ENCODE data around the gene ALKBH6. TPM values are rescaled to one million over a fixed set of nuclear protein-coding genes. Genes with fewer than 3 reads are reported as not detected.
"Not testable (repeated sequence)": the region's sequence is repeated elsewhere in the genome, so short reads cannot be mapped to it uniquely, and the experiment has no call there.

ALKBH6 gene
- polyA plus RNA-seq, 1 donor: 8.5 TPM

DNA sequence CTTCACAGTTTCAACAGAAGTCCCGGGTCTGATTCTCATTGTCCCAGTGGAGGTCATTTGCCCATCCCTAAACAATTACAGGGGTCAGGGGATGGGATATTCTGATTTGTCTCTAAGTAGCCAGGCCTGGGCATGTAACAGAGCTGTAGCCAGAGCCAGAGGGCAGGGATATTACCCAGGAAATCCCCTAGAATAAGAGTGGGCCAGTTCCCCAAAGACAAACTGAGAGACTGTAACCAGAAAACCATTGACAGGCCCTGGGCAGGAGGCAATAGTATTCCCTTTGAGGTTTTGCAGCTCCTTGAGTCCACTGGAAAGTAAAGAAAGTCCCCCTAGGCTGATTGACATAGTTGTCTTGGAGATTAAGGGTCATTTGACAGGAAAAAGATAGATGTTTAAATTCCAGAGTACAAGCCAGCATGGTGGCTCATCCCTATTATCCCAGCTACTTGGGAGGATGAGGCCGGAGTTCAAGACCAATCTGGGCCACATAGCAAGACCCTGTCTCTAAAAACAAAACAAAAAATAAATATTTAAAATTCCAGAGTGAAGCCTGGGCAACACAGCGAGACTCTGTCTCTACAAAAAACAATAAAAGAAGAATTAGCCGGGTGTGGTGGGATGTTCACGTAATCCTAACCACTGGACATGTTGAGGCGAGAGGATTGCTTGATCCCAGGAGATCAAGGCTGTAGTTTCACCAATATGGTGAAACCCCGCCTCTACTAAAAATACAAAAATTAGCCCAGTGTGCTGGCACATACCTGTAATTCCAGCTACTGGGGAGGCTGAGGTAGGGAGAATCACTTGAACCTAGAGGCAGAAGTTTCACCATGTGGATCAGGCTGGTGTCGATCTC lies 20.9 kb downstream of the ALKBH6 start:
- DNase-seq (ENCODE audit: low read depth): no peak

DNA sequence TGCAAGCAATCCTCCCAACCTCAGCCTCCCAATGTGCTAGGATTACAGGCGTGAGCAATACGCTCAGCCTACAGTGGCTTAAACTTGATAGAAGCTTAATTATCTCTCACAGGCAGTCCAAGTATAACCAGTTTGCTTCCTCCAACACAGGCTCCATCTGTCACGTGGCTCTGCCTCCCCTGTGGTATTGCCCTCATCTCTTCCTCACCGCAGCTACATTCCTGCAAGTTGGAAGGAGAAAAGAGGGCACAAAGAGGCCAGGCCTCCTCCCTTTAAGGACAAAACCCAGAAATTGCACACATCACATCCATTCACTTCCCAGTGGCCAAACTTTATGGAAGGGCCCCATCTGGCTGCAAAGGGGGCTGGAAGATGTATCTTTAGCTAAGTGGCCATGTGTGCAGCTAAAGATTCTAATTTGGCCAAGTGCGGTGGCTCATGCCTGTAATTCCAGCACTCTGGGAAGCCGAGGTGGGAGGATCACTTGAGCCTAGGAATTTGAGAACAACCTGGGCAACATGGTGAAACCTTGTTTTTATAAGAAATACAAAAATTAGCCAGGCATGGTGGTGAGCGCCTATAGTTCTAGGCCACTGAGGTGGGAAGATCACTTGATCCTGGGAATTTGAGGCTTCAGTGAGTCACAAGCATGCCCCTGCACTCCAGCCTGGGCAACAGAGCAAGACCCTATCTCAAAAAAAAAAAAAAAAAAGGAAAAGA lies 22.1 kb downstream of the ALKBH6 start:
- no peak for DNase-seq (ENCODE audit: low read depth)

DNA sequence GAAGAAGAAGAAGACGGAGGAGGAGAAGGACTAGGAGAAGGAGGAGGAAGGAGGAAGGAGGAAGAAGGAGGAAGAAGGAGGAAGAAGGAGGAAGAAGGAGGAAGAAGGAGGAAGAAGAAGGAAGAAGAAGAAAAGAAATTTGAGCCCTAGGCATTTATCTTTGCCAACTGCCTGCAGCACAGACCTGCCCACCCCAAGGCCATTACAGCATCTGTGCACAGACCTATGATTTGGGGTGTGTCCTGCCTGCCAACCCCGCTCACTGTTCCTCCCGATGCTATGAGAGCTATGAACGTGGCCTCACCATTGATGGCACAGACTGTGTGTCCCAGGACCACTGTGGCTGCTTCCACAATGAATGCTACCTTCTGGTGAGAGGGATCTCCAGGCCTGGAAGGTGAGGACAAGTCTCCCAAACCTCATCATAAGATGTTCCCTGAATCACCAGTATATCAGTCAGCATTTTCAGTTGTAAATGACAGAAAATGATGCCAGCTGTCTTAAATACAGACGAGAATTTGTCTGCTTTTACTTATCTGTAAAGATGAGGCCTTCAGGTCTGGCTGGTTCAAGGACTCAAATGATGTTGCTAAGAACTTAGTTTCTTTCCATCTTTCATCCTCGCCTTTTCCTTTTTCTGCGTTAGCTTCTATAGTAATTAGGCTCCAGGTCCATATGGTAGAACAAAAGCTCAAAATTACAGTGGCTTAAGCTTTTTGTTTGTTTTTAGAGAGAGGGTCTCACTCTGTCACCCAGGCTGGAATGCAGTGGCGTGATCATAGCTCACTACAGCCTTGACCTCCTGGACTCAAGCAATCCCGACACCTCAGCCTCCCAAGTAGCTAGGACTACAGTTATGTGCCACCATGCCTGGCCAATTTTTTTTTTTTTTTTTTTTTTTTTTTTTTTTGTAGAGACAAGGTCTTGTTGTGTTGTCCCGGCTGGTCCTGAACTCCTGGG lies 23.0 kb downstream of the ALKBH6 start:
- no peak for DNase-seq (ENCODE audit: low read depth)

DNA sequence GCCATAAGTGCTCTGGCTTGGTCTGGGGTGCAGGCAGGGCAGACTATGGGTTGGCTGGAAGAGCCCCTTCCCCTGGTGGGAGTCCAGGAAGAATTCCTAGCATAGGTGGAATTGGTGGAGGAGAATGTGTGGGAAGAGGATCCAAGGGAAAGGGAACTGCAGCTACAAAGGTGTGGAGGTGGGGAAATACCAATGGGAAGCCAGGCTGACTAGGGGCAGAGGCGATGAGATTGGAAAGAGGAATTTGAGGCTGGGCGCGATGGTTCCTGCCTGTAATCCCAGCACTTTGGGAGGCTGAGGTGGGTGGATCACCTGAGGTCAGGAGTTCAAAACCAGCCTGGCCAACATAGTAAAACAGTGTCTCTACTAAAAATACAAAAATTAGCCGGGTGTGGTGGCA lies 23.9 kb downstream of the ALKBH6 start:
- no peak for DNase-seq (ENCODE audit: low read depth)

DNA sequence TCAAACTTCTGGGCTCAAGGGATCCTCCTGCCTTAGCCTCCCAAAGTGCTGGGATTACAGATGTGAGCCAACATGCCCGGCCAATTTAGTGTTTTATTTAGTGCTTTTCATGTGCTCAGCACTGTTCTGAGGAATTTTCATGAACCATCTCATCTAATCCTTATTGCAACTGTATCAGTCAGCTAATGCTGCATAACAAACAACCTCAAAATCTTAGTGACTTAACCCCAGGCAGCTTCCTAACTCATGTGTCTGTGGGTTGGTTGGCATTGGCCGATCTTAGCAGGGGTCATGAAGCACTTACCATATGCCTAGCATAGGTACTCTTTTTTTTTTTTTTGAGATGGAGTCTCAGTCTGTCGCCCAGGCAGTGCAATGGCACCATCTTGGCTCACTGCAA lies 25.2 kb downstream of the ALKBH6 start:
- no peak for DNase-seq (ENCODE audit: low read depth)

DNA sequence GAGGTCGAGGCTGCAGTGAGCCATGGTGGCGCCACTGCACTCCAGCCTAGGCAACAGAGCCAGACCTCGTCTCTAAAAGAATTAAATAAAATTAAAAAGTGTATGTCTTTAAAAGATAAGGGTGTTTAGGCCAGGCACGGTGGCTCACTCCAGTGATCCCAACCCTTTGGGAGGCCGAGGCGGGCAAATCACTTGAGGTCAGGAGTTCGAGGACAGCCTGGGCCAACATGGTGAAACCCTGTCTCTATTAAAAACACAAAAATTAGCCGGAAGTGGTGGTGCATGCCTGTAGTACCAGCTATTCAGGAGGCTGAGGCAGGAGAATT lies 26.5 kb downstream of the ALKBH6 start:
- no peak for DNase-seq (ENCODE audit: low read depth)

DNA sequence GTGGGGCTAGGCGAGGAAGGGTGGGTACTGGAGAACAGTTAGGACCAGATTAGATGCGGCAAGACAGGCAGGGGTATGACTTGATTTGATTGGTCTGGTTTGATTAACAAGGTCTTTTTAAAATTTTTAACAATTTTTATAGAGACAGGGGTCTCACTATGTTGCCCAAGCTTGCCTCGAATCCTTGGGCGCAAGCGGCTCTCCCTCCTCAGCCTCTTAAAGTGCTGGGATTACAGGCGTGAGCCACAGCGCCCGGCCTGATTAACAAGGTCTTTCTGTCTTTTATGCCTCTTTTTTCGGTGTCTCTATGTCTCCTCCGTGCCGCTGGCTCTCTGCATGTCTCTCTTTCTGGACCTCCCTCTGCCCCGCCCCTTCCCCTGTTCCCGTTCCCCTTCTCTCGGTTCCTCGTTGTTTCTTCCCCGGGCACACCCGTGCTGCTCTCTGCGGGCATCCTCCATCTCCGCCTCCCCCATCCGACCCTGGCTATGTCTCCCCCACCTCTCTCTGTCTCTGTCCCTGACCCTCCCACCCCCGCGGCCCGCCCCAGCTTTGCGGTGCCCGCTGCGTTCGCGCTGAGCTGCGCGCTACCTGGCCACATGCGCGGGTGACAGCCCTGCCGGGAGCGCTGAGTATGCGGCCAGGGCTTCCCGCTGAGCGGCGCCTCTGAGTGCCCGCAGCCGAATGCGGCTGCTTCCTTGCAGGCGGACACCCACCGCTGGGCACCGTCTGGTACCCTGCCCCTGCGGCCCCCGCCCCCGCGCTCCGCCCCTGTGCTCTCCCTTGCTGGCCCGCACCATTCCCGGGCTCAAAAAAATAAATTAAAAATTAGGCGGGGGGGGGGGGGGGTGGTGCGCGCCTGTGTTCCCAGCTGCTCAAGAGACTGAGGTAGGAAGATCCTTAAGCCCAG lies 27.1 kb downstream of the ALKBH6 start:
- no peak for DNase-seq (ENCODE audit: low read depth)

DNA sequence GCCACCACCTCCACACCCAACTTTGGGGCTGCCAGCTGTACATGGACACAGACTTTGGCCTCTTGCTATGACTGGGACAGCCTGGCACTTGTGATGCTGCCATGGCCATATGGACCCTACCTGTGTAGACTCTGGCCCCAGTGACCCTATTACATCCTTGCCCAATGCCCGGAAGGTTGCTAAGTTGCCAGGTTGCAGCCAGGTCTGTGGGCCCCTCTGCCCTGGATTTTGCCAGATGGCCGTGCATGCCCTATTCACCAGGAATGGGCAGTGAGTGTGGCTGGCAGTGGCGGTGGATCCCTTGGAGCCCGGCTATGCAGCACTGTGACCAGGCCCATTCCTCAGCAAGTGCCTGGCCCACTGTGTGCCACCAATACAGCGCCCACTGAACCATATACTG lies 27.9 kb downstream of the ALKBH6 start:
- DNase-seq (ENCODE audit: low read depth): no peak

DNA sequence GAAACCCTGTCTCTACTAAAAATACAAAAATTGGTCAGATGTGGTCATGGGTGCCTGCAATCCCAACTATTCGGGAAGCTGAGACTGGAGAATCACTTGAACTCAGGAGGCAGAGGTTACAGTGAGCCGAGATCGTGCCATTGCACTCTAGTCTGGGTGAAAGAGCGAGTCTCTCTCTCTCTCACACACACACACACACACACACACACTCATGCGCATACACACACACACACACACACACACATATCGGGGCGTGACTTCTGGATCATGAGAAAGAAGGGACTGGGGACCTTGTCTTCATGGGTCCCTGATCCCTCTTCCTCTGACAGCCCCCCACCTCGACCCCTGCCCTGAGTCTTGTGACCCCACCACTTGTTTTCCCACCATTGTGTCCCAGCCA lies 30.8 kb downstream of the ALKBH6 start:
- no peak for DNase-seq (ENCODE audit: low read depth)

DNA sequence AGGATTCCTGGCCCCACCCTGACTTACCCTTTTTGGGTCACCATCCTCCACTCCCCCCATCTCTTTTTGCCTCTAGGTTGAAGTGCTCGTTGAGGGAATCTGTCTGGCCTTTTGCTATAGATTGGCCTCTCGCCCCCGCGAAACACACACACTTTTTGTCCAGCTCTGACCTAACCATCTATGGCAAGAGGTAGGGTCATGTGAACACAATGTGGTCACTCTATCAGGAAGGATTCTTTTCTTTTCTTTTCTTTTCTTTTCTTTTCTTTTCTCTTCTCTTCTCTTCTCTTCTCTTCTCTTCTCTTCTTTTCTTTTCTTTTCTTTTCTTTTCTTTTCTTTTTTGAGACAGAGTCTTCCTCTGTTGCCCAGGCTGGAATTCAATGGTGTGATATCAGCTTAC lies 33.0 kb downstream of the ALKBH6 start:
- DNase-seq (ENCODE audit: low read depth): not testable (repeated sequence)

DNA sequence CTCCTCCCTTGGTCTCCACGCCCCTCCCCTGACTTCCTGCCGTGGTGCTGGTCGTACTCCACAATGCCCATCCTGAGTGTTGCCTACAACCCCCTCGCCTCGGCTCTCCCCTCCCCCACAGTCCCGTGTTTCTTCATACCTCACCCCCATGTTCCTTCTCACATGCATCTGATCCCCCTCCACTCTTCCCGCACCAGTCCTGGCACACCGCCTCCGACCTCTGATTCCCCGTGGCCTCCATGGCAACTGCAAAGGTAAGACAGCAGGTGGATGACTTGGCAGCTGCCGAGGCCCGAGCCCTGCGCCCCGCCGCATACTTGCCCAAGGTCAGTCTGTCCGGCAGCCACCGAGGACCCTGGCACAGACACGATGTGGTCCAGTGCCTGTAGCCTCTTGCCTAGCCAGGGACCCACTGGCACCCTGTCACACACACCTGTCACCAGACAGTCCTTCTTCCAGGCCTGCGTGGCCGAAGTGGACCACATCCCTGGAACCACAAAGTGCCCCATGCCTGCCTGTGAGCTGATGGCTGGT lies 35.1 kb downstream of the ALKBH6 start:
- no peak for DNase-seq (ENCODE audit: low read depth)

DNA sequence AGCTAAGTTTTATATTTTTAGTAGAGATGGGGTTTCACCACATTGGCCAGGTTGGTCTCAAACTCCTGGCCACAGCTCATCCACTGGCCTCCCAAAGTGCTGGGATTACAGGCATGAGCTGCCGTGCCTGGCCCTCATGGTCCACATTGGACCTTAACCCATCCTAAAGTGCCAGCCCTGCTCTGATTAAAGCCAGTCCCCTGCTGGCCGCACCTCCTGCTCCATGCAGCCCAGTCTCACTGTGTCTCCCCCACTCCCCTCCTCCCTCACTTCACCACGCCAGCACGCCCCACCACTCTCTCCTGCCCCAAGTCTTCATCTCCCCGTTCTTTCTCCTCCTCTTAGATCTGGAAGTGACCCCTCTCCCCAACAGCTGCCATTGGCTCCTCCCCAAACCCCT lies 35.7 kb downstream of the ALKBH6 start:
- no peak for DNase-seq (ENCODE audit: low read depth)

DNA sequence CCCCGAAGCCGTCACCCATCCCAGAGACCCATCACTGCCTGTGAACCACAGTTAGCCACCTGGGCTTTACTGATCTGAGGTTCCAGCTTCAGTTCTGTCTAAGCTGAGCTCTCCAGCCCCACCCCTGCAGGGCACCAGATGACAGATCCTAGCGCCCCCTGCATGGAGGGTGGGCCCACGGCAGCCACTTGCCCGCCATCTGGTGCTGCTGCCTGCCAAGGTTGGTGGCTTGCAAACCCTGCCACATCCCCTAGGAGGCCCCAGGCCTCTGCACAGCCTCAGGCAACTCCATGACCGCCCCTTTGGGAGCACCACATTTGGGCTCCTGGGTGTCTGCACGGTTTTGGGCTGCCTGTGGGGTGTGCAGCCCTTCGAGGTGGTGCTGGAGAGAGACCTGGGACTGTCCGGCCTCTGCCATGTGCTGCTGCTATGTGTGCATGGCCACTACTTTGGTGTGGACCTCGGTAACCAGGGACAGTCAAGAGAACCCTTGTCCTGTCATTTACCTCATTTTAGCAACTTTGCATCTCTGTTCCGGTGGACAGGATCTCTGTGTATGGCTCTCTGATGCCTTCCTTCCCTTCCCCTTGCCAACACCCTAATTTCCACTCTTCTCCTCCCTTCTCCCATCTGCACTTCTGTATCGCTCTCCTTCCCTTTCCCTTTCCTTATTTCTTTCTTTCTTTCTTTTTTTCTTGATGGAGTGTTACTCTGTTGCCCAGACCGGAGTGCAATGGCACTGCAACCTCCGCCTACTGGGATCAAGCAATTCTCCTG lies 36.4 kb downstream of the ALKBH6 start:
- no peak for DNase-seq (ENCODE audit: low read depth)

DNA sequence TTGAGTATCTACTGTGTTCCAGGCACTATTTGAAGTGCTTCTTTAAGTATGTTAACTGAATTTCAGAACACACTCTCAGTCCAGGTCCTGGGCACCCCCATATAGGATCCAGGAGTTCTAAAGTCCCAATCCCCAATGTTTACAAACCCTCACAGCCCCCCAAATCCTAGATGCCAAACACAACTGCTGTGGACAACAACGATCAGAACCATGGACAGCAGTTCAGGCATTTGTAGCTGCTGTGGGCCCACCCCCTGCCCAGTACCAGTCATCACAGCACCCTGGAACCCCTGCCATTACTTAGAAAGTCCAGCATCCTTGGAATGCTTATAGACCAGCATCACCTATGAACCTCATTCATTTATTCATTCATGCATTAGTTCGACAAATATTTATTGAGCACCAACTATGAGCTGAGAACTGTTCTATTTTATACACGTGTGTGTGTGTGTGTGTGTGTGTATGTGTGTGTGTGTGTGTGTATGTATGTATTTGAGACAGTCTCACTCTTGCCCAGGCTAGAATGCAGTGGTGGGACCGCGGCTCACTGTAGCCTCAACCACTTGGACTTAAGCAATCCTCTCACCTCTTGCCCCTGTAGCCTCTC lies 38.3 kb downstream of the ALKBH6 start:
- no peak for DNase-seq (ENCODE audit: low read depth)

DNA sequence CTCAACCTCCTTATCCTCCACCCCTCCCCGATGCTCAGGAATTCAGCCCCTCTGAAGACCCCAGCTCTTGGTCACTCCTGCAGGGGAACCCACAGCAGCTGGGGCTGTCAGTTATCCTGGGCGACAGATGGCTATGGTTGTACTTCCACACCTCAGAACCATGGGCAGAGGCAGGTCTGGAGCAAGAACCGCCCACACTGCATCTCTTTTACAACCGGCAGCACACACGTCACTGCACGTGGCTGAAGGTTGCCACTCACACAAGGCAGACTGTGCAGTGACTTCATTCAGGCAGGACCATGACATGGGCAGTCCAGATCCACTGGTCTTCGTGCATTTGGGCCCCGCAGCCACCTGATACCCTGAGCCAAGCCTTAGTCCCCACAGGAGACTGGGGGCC lies 40.5 kb downstream of the ALKBH6 start:
- DNase-seq (ENCODE audit: low read depth): no peak

DNA sequence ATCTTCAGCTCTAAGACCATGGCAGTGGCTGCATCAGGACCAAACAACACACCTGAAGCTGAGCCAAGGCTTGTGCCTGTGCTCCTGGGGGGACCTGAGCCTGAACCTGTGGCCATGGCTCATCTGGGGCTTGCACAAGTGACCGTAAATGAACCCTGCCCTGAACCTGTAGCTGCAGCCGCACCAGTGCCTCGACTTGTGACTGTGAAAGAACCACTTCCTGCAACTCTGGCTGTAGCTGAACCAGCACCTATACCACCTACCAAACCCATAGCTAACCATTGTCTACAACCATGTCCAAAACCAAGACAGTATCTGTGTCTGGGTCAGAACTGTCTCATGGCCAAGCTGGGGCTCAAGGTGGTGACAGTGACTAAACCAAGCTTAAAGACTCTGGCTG lies 47.2 kb downstream of the ALKBH6 start:
- DNase-seq (ENCODE audit: low read depth): no peak

DNA sequence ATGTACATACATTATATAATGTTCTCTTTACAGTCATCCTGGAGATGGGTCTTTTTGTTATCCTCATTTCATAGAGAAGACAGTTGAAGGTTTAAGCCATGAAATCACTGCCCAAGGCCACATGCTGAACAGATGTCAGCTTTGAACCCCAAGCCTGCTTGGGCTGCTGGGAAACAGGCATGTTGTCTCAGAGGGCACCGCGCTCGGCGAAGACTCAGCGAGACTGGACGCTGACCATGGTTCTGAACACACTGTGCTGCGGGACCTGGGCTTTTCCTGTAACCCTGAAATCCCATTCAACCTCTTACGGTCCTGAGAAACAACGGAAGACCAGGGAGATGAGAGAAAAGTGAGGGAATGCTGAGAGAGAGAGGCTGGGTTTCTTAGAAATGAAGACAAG lies 50.5 kb downstream of the ALKBH6 start:
- DNase-seq (ENCODE audit: low read depth): peak; percentile 32

DNA sequence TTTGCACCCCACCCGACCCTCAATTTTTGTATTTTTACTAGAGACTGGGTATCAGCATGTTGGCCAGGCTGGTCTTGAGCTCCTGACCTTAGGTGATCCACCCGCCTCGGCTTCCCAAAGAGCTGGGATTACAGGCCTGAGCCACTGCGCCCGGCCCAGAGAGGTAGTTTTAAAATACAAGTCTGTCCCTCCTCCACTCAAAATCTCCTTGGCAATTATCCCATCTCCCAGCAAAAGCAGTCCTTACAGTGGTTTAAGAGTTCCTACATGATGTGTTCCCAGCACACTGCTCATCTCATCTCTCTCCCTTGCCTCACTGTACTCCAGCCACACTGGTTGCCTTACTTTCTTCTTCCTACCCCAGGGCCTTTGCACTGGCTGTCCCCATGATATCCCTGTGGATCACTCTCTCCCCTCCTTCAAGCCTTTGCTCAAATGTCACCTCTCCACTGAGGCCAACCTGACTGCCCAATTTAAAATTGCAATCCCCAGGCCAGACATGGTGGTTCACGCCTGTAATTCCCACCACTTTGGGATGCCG lies 53.5 kb downstream of the ALKBH6 start:
- DNase-seq (ENCODE audit: low read depth): no peak

DNA sequence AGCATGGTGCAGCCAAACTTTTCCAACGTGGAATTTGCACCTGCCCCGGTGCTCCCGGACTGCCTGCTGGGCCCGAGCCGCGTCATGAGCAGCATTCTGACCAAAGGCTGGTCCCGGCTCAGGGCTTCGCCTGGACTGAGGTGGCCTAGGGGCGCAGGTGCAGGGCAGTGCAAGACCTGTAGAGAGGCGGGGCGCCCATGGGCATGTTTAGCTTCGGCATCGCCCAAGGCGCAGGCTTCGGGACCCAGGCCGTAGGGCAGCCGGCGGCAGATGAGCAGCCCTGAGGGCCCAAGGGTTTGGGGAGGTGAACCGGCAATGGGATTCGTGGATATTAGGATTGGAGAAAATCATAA lies 54.1 kb downstream of the ALKBH6 start:
- DNase-seq (ENCODE audit: low read depth): no peak
